HG03135 (cell line): Measurements from ENCODE around the gene GNB1L.

Experiments
- ATAC-seq: cut with Tn5 transposase; IDR thresholded peaks from one replicate; pipeline ENCODE4 v1.9.1; 2021; ENCODE audit warnings: mild to moderate bottlenecking, moderate library complexity; ENCODE audit not compliant: unreplicated experiment

Gene GNB1L

DNA sequence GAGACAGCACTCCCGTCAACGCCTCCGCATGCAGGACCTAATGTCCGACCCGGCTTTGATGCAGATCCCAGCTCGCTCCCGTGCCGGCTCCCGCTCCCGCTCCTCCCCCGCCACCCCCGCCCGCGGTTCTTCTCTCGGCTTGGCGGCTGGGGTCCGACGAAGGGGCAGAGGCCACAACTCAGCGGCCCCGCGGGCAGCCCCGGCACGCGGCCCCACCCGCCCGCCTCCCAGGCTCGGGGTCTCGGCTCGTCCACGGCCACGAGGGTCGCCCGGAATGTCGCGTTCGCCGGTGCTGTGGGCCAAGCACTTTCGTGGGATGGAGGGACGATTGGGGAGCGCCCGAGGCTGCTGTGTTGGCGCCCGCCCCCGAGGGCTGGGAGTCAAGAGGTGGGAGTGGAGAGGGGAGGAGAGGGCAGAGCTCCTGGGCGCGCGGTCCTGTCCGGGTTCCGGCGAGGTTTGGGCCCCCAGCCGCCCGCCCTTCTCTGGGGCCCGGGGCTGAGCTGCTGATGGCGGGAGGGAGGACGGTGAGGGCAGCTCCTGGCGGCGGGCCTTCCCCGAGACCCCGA is 99.4 kb downstream of the GNB1L start:
- ATAC-seq = no peak

- ATAC-seq = no peak
Observed at GRCh38 chr22:19754701-19755144, 100.0 kb downstream of the GNB1L start.

DNA sequence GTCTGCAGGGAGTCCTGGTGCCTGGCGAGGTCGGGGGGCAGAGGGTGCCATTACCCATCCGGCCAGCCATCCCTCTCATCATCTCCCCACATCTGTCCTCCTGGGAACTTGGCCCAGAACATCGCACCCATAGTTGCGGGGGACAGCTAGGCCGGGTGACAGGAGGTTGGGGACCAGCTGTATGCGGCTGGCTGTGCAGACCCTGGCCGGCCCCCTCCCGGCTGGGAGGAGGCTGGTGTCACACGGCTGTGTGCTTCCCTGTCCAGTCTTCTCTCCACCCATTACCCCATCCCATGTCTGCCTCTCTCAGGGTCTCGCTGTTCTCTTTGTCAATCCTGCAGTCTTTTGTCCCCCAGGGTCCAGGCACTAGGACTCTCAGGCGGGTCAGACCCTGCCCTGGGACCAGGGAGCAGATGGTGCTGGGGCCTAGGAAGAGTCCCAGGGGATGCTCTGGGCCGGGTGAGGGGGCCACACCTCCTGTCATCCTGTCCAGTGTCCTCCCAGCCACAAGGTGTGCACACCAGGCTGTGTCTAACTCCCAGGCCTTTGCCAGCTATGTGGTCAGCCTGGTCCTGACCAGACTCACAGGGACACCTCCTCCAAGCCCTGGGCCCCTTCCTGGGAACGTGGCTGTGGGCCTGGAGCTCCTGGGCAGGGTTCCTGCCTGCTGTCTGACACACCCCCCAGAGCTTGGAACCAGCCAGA is 100.5 kb downstream of the GNB1L start:
- no peak for ATAC-seq

DNA sequence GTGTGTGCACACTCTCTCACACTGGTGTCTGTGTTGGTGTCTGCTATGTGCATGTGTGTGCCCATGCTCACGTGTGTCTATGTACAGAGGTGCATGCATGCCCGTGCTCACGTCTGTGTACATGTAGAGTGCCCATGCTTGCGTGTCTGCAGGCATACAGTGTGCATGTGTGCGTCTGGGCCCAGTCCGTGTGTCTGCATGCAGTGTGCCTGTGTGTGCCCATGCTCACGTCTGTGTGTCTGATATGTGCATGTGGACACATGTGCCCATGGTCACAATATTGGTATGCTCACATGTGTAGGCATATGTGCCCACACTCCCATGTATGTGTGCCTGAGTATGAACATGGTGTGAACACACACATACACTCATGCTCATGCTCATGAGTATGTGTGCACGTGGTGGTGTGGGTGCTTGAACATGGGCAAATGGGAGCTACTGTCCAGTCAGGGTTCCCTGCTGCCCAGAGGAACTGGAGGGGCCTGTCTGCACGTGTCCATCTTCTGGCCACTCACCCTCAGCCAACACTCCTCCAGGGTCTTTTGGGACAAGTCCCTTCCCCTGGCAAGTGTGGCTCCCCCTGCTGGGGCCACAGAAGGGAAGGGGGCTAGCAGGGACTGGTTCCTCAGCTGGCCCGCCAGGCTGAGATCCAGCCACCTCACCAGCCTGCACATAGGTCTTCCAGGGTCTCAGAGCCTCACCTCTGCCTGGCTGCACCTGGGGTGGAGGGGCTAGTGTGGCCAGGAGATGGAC is 101.4 kb downstream of the GNB1L start:
- no peak for ATAC-seq

DNA sequence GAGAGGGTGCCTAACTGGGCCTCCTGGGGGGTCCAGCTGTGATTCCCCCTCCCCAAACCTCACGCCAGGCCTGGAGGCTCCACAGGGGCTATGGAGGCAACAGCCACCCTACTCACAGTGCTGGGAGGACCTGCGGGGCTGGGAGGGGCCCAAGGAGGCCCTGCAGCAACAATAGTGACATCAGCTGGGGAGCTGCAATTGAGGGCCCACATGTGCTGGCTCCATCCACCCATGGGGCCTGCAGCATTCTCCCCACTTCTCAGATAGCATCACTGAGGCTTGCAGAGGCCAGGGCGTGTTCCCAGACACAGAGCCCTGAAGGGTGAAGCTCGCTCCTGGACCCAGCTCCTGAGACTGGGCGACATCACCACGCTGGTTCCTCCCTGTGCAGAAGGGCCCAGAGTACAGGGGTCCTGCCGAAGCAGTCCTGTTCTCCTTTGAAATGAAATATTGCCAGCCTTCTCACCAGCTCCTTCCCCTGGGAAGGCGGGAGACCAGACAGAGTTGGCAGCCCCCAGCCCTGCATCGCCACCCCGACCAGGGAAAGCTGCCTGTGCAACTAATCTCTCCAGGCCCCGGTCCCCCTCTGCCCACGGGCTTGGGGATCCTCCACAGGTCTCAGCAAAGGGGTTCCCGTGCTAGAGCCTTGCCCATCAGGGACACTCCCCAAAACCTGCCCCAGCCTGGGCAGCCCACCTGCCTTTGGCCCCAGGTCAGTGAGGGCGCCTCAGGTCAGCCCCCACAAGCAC is 103.0 kb downstream of the GNB1L start:
- no peak for ATAC-seq

- ATAC-seq = no peak
Observed at GRCh38 chr22:19750507-19751490, 103.9 kb downstream of the GNB1L start.

DNA sequence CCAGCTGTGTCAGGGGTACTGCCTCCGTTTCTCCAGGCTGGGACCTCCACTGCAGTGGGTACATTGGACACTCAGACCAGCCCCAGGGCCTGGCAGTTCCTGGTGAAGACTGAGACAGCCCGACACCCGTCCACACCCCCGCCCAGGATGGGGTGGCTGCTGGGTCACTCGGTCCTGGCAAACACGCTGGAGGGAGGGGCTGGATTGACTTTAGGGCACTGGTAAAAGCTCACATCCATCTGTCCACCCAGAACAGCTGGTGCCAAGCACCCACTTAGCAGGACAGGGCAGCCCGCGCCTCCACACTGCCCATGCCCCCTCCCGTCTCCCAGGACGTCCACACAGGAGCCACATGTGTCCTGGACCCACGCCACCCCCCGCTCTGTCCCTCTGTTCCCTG is 104.8 kb downstream of the GNB1L start:
- no peak for ATAC-seq

GRCh38 chr22:19748991-19749664 is 105.5 kb downstream of the GNB1L start:
- ATAC-seq = no peak

- no peak for ATAC-seq
Observed at GRCh38 chr22:19748139-19748538, 106.5 kb downstream of the GNB1L start.

DNA sequence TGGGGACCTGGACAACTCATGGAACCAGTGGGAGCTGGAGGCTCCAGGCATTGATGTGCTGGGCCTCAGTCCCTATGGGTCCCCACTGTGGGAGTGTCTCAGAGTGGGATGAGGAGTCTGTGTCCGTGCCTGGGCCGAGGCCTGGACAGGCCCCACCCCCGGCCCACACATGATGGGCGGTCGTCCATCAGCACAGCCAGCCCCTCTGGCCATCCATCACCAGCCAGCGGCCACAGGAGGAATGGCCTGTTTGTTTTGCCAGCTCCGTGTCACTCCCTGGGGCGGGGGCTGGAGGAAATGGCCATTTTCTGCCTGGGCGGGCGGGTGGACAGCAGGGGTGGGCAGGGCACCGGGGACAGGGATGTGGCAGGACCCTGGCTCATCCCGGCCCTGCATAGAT is 107.1 kb downstream of the GNB1L start:
- ATAC-seq = no peak

DNA sequence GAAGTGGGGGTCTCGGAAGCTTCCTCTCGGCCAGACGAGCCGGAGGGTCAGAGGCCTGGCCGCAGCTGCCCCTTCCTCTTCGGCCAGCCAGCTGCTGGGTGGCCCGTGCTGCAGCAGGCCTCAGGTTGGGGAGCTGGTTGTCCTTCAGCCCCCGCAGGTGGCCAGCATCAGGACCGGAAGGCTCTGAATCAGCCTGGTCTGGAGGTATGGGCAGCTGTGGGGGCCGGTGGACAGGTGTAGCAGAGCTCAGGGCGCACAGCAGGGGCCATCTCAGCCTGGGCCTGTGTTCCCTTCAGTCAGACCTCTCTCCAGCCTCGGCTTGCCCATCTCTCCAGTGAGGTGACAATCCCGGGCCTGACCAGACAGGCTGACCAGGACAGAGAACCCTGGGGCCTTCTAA is 107.9 kb downstream of the GNB1L start:
- no peak for ATAC-seq

GRCh38 chr22:19745155-19746101 is 109.2 kb downstream of the GNB1L start:
- ATAC-seq = no peak

DNA sequence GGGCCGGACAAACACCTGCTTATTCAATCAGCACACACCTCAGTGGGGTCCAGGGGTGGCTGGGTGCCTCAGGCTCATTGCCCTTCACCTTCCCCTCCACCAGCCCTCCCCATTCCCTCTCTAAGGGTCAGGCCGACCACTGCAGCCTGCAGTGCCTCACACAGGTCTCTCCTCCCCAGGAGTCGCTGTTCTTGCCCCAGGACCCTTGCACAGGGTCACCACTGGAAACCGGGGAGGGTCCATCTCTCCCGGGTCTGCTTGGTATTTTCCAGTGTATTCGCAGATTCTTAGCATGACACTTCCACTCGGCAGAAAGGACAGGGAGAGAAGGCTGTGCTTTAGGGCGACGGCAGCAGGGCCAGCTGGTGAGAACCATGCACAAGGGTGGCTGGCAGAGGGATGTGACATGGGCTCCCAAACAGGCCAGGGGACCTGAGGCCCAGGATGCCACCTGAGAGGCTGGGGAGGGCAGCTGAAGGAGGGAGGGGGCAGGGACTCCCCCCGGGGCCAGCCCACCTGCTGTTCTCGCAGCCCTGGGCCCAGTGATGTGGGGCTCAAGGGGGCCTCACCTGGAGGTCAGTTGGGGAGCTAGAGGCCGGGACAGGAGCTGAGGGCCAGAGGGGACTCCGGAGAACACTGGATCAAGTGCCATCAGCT is 110.2 kb downstream of the GNB1L start:
- ATAC-seq = no peak

- ATAC-seq = no peak
Observed at GRCh38 chr22:19743651-19744050, 111.0 kb downstream of the GNB1L start.

- no peak for ATAC-seq
Observed at GRCh38 chr22:19743081-19743480, 111.6 kb downstream of the GNB1L start.

- ATAC-seq = no peak
Observed at GRCh38 chr22:19742160-19743066, 112.3 kb downstream of the GNB1L start.

- ATAC-seq = no peak
Observed at GRCh38 chr22:19741053-19741452, 113.6 kb downstream of the GNB1L start.
